ENCODE measurements around the gene HOXB1. TPM values are rescaled to one million over a fixed set of nuclear protein-coding genes. Genes with fewer than 3 reads are reported as not detected.
"Not testable (repeated sequence)": the region's sequence is repeated elsewhere in the genome, so short reads cannot be mapped to it uniquely, and the experiment has no call there.

HOXB1 gene
- total RNA-seq, 1 donor from 2014 or later = not detected

- peak; percentile 52 for DNase-seq
Measured at GRCh38 chr17:48542114-48542656, 11.4 kb upstream of the HOXB1 start.

GRCh38 chr17:48541577-48542113 lies 10.8 kb upstream of the HOXB1 start:
- peak; percentile 59 for DNase-seq

- peak; percentile 37 for DNase-seq
Measured at GRCh38 chr17:48541036-48541576, 10.3 kb upstream of the HOXB1 start.

- DNase-seq = no peak
Measured at GRCh38 chr17:48540213-48540612, 9.4 kb upstream of the HOXB1 start.

- no peak for DNase-seq
Measured at GRCh38 chr17:48539177-48539576, 8.4 kb upstream of the HOXB1 start.

GRCh38 chr17:48537316-48537715 lies 6.5 kb upstream of the HOXB1 start:
- no peak for DNase-seq

- DNase-seq = not testable (repeated sequence)
Measured at GRCh38 chr17:48535793-48536559, 5.2 kb upstream of the HOXB1 start.

GRCh38 chr17:48532261-48532660 lies 1.4 kb upstream of the HOXB1 start:
- DNase-seq = no peak

GRCh38 chr17:48530208-48530886 lies 464 bp downstream of the HOXB1 start:
- DNase-seq = no peak

GRCh38 chr17:48529683-48530009 lies 1.2 kb downstream of the HOXB1 start:
- no peak for DNase-seq

GRCh38 chr17:48528936-48529682 lies 1.7 kb downstream of the HOXB1 start:
- no peak for DNase-seq

GRCh38 chr17:48528153-48528935 lies 2.5 kb downstream of the HOXB1 start:
- DNase-seq = no peak

GRCh38 chr17:48527547-48527932 lies 3.3 kb downstream of the HOXB1 start:
- no peak for DNase-seq

GRCh38 chr17:48526608-48527546 lies 3.9 kb downstream of the HOXB1 start:
- DNase-seq = peak; percentile 23

- DNase-seq = no peak
Measured at GRCh38 chr17:48523010-48523409, 7.8 kb downstream of the HOXB1 start.

GRCh38 chr17:48522031-48522653 lies 8.7 kb downstream of the HOXB1 start:
- DNase-seq = peak; percentile 12

- no peak for DNase-seq
Measured at GRCh38 chr17:48520631-48521079, 10.2 kb downstream of the HOXB1 start.

- DNase-seq = no peak
Measured at GRCh38 chr17:48519427-48519826, 11.4 kb downstream of the HOXB1 start.

GRCh38 chr17:48517478-48517877 lies 13.3 kb downstream of the HOXB1 start:
- no peak for DNase-seq

All from dermis blood vessel endothelial cell (primary cell).